HG03575 (cell line): Measurements from ENCODE around the gene TGFBR3.

ENCODE experiments used
- ATAC-seq: cut with Tn5 transposase; IDR thresholded peaks from one replicate; pipeline ENCODE4 v1.9.1; 2021; ENCODE audit not compliant: unreplicated experiment, insufficient number of reproducible peaks, low FRiP score; ENCODE audit errors: extremely low read depth

TGFBR3 gene

GRCh38 chr1:91712393-91712792 lies 173.6 kb downstream of the TGFBR3 start:
- ATAC-seq = no peak

DNA sequence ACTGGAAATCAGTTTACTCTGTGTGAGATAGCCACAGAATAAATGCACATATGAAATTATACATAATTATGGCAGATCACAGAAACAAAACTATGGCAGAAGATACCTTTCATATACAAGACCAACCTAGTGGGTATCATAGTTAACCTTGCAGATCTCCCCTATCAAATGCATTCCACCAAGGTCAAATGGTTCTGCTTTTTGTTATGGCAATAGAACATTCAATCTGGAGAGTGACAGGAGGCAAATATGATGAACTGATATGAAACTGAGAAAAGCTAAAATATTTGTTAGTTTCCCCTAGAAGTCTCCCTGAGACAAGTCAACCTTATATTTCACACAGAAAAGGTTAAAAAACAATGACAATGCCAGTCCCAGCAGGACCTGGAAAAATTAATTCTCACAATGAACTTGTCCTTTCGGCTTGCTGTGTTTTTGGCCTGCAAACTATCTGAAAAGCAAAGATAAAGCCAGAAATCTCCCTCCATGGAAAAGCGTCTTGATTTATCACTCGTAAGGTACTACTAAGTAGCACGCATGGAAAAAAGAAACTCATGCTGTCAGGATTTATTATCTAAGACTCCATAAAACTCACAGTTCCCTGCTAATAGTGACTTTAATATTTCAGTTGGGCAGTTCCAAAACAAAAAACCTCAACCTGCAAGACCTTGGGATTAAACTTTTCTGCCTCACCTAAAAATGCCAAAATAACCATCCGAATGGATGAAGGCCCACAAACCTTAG lies 174.3 kb downstream of the TGFBR3 start:
- no peak for ATAC-seq

DNA sequence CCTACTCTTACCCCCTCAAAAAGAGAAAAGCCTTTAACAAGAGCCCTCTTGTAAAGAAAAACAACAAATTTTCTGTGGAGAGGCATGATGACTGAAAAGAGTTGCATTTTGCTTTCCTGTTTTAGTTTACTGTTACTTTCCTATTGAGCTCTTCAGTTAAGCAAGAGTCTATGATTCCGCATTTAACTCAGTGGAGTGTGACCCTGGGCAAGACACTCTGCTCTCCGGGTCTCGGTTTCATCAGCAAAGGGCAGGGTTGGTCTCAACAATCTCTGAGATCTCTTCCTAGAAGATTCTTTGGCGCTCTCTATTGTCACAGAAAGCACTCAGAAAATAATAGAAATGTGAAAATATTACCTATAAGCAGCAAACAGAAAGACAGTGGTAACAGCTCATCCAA lies 175.7 kb downstream of the TGFBR3 start:
- ATAC-seq = no peak

- no peak for ATAC-seq
Measured at GRCh38 chr1:91708691-91709090, 177.3 kb downstream of the TGFBR3 start.

GRCh38 chr1:91707890-91708218 lies 178.1 kb downstream of the TGFBR3 start:
- no peak for ATAC-seq

DNA sequence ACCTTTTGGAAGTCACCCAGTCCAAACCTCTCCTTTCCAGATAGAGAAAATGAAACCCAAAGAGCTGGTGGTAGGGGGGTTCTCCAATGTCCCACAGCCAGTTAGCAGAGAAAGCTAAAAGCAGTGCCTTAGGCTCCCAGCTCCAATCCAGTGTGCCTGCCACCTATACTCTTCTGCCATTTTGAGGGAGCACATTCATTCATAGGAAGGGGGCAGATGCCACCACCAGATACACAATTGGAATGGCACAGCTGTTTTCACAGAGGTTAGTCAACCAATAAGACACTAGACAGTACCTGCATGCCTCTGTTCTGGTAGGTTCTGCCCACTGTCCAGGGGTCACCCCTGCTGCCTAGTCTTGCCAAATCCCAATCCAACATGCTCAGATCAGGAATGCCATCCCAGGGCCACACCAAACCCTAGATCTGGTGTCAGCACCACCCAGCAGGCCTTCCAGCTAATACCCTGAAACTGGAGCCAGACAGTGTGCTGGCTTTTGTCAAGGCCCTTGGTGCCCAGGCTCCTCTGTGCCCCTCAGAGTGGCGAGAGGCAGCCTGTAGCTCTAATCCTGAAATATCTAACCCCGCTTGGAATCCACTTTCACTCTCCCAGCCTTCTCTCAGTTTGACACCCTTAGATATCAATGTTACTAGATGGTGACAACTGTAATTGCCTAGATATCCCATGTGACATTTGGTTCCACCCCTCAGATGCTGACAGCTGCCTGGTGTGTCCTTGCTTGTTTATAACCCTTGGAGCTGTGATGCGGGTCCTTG lies 178.6 kb downstream of the TGFBR3 start:
- no peak for ATAC-seq

- no peak for ATAC-seq
Measured at GRCh38 chr1:91706140-91706957, 179.6 kb downstream of the TGFBR3 start.

DNA sequence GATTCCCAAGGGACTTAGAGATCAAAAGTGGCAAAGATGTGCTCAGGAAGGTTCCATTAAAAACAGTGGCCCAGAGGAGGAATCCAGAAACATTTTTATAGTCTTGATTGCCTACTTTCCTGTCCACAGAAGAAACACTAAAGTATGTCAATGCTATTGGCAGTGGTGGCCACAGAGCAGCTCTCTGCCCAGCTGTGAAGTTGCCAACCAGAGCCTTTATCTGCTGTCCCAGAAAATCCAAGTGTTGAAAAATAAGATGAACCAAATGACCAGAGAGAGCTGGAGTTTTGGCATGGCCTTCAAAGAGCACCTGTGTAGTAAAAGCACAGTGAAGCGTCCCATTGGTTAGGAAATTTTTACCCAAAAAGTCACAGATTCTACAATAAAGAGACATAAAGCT lies 181.2 kb downstream of the TGFBR3 start:
- no peak for ATAC-seq

GRCh38 chr1:91703095-91703494 lies 182.9 kb downstream of the TGFBR3 start:
- ATAC-seq = no peak

DNA sequence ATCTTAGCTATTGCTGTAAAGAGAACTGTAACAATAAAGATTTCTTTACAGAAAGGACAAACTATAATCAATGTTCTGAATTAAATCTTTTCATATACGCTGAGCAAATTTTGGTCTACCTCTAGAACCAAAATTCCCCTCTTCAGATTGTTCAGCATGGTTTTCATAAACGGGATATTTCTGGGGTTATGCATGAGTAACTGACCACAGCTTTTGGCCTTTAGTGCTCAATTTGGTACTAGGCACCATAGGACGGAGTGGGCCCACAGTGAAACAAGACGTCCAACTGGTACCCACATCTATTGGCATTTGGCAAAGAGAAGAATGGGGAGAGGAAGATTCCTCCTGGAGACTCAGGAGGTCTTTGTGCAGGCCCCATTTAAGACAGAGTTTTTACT lies 184.5 kb downstream of the TGFBR3 start:
- no peak for ATAC-seq

- no peak for ATAC-seq
Measured at GRCh38 chr1:91700771-91701471, 185.0 kb downstream of the TGFBR3 start.

GRCh38 chr1:91700332-91700731 lies 185.6 kb downstream of the TGFBR3 start:
- no peak for ATAC-seq

GRCh38 chr1:91699339-91699974 lies 186.5 kb downstream of the TGFBR3 start:
- ATAC-seq = no peak

GRCh38 chr1:91697861-91698260 lies 188.1 kb downstream of the TGFBR3 start:
- ATAC-seq = no peak

- ATAC-seq = no peak
Measured at GRCh38 chr1:91697416-91697815, 188.5 kb downstream of the TGFBR3 start.

- no peak for ATAC-seq
Measured at GRCh38 chr1:91696321-91696720, 189.6 kb downstream of the TGFBR3 start.

- ATAC-seq = no peak
Measured at GRCh38 chr1:91693557-91693956, 192.4 kb downstream of the TGFBR3 start.

DNA sequence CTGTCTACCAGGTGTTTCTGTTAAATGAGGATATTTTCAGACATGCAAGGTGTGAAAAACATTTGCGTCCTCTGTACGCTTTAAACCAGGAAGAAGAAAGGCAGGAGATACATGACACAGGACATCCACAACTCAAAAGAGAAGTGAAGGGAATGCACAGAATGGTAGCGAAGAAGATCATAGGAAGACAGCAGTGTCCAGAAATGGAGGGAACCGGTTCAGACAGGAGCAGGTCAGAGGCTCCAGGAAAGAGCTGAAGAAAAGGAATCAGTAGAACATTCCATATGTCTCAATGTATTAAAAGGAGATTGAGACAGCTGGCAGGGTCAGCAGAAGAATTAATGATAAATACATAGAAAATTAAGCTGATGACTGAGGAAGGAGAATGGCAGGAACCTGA lies 194.4 kb downstream of the TGFBR3 start:
- ATAC-seq = no peak
